Ecto neural progenitor cell (in vitro differentiated cells): ENCODE results near the gene TECPR1.
A peak's percentile ranks its signal among the peaks of the same experiment; 100 is the strongest.

ENCODE experiments used
- DNase-seq: peaks from one replicate; pipeline ENCODE4 v3.0.0-alpha.2; 2018; ENCODE audit warnings: low spot score

Gene TECPR1

DNA sequence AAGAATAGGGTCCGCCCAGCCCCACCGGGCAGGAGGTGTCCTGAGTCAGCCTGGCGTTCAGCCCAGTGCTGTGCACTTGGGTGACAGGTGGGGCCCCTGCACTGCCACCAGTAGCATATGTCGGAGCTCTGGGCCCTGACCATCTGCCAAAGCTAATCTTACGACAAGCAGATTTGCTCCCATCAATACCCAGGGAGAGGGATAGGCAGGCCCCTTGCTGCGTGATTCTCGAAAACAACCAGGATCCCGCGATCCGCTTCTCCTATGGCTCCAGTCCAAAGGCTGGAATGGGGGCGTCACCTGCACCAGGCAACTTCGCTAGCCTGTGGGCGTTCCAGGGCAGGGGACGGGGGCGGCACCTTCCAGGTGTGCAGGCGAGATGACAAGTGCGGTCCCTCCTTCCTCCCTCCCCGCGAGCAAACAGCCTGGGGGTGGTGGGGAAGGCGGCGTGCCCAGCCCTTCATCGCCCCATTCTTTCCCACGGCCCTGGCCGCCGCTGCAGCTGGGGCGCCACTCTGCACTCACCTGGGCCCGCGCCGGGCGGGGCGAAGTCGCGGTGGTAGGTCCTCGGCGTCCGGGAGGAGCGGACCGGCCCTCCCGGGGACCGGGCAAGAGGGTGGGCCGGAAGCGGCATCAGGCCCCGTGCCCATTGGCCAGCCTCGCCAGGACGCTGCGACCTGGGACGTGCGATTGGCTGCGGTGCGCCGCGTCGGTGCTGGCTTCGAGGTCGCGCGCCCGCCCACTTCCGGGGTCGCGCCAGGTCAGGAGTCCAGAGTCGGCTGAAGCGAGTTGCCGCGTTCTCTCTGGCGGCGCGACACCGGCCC is at the start of gene TECPR1:
Gene TECPR1, minus strand, starts transcription at position 632 of the 824 bp plus-strand sequence. CDS start 6,086 bp downstream, outside the sequence.
- peak; percentile 95 for DNase-seq

- no peak for DNase-seq
These were observed 48.8 kb upstream of the TECPR1 start for GRCh38 chr7:98300595-98301372.

GRCh38 chr7:98297626-98298286 is 45.7 kb upstream of the TECPR1 start:
- DNase-seq = no peak

GRCh38 chr7:98296833-98297232 is 44.8 kb upstream of the TECPR1 start:
- DNase-seq = no peak

GRCh38 chr7:98295467-98296192 is 43.6 kb upstream of the TECPR1 start:
- DNase-seq = no peak

- peak; percentile 84 for DNase-seq
These were observed 42.9 kb upstream of the TECPR1 start for GRCh38 chr7:98294798-98295382.

- DNase-seq = peak; percentile 43
These were observed 42.3 kb upstream of the TECPR1 start for GRCh38 chr7:98294326-98294725.

- no peak for DNase-seq
These were observed 41.7 kb upstream of the TECPR1 start for GRCh38 chr7:98293746-98294145.

DNA sequence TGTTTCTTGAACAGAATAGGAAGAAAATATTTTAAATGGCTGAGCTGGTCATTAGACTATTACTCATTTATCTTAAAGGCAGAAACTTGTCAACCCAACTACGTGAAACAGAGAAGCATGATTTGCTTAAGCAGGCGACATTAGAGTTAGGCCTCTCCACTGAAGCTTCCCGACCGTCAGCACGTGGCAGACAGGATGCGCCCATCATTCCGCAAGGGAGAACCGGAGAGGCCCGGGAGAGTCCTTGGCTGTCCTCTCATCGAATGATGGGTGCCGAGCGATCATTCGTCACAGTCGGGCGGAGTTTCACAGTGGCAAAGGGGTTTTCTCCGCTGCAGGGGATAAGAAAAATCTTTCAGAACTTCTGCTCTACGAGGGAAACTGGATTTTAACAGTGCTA is 41.2 kb upstream of the TECPR1 start:
- DNase-seq = no peak

- no peak for DNase-seq
These were observed 39.7 kb upstream of the TECPR1 start for GRCh38 chr7:98291717-98292116.

- no peak for DNase-seq
These were observed 37.4 kb upstream of the TECPR1 start for GRCh38 chr7:98289333-98289875.

DNA sequence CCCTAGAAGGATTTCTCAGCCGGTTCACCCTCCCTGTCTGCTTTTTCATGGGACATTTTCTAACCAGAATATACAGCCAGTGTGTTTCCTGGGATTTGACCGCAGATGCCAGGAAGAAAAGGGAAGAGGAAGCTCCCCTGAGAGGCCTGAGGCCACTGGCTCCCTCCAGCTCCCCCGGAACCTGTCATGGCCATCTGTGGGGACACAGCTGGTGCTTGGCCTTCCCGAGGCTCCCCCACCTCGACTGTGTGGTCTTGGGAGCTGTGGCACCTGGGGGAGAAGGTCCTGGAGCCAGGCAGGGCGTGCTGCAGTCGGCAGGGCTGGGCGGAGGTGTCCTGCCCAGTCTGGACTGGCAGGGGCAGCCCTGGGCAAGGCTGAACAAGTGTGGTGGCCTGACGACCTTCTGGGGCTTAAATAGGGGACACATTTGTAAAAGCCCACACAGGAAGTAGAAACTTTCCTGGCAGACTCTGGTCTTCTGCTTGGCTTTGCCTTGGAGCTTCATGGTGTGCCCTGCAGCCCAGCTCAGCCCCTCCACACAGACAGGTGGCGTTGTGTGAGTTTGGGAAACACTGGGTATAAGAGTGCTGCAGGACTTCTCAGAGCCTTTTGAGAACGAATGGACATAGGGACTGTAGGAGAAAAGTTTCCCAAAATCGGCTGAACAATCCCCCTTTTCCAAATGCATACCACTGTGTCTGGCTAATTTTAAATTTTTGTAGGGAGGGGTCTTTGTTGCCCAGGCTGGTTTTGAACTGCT is 36.2 kb upstream of the TECPR1 start:
- no peak for DNase-seq

GRCh38 chr7:98287486-98287959 is 35.5 kb upstream of the TECPR1 start:
- no peak for DNase-seq

GRCh38 chr7:98286701-98287485 is 34.9 kb upstream of the TECPR1 start:
- DNase-seq = no peak

DNA sequence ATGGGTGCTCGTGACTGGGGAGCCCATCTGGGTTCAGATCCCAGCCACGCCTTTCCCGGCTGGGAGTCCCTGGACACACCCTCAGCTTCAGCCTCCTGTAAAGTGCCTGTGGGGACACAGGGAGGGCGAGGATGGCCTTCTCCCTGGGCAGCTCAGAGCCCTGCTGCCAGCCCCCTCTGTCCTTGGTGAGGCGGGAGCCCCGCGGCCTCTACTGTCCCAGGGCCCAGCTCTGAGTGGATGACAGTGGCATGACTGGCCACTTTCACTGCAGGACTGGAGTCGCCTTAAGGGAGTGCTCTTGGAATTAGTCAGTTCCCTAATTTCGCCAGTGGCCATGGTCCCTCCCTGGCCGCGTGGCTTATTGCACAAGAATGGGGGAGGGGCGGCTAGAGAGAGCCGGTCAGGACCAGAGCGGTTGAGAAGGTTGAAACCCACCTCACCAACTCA is 34.1 kb upstream of the TECPR1 start:
- DNase-seq = no peak

- no peak for DNase-seq
These were observed 33.4 kb upstream of the TECPR1 start for GRCh38 chr7:98285157-98286092.

GRCh38 chr7:98284335-98285036 is 32.5 kb upstream of the TECPR1 start:
- DNase-seq = no peak

GRCh38 chr7:98283887-98284222 is 31.8 kb upstream of the TECPR1 start:
- DNase-seq = no peak
